HG03066 (cell line): ENCODE results near the gene GJD4.
A peak's percentile ranks its signal among the peaks of the same experiment; 100 is the strongest.

Experiments
- ATAC-seq: cut with Tn5 transposase; IDR thresholded peaks from one replicate; pipeline ENCODE4 v1.9.1; 2021; ENCODE audit warnings: low read depth; ENCODE audit not compliant: unreplicated experiment

GJD4 gene

DNA sequence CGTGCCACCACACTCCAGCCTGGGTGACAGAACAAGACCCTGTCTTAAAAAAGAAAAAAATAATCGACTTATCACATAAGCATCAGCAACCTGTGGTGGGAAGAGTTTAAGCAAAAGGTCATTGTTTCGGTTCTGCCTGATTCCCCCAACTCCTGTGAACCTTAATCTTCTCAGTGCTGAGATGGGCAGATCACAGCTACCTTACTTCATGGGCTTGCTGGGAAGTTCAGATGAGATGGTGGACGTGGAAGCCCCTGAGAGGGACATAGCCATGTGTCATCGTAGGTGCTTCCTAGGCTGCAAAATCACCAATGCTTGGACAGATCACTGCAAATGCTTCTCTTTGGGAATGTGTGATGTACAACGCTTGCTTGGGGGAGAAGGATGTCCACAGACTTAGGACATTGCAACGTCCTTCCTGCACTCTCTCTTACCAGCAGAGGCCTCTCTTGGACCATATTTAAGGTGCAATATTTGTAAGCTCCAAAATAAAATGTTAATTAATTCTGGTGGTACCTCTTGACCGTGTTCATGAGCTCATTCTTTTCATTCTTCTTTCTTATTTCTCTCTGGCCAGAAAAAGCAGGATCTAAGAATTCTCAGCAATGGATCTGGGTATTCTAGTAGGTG lies 8.6 kb downstream of the GJD4 start:
- ATAC-seq, result no peak

GRCh38 chr10:35614312-35614711 lies 9.2 kb downstream of the GJD4 start:
- ATAC-seq, result no peak

- ATAC-seq, result no peak
These were observed 21.9 kb downstream of the GJD4 start for GRCh38 chr10:35626971-35627507.

DNA sequence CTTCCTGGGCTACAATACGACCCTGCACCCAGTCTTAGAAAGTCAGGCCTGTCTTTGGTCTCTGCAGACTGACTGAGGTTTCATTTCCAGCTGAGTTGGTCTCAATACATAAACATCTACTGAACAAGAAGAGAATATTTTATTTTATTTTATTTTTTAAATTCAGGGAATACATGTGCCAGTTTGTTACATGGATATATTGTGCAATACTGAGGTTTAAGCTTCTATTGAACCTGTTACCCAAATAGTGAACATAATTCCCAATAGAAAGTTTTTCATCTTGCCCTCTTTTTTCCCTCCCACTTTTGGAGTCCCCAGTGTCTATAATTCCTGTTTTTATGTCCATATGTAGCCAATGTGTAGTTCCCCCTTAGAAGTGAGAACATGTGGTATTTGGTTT lies 26.3 kb downstream of the GJD4 start:
- no peak for ATAC-seq

DNA sequence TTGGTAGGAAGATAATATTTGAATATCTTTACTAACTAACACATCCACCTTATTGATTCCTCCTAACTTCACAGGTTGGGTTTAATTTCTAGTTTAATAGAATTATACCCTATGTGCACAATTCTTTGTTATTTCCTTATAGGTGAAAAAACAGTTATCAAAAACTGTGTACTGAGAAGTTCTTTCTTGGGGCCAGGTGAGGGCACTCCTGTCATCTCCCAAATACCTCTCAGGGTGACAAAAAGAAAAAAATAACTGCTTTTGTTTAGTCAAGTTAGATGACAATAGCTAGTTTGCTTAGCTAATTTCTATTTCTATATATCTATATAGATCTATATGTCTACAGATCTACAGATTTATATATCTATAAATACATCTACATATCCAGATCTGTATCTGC lies 26.9 kb downstream of the GJD4 start:
- no peak for ATAC-seq

DNA sequence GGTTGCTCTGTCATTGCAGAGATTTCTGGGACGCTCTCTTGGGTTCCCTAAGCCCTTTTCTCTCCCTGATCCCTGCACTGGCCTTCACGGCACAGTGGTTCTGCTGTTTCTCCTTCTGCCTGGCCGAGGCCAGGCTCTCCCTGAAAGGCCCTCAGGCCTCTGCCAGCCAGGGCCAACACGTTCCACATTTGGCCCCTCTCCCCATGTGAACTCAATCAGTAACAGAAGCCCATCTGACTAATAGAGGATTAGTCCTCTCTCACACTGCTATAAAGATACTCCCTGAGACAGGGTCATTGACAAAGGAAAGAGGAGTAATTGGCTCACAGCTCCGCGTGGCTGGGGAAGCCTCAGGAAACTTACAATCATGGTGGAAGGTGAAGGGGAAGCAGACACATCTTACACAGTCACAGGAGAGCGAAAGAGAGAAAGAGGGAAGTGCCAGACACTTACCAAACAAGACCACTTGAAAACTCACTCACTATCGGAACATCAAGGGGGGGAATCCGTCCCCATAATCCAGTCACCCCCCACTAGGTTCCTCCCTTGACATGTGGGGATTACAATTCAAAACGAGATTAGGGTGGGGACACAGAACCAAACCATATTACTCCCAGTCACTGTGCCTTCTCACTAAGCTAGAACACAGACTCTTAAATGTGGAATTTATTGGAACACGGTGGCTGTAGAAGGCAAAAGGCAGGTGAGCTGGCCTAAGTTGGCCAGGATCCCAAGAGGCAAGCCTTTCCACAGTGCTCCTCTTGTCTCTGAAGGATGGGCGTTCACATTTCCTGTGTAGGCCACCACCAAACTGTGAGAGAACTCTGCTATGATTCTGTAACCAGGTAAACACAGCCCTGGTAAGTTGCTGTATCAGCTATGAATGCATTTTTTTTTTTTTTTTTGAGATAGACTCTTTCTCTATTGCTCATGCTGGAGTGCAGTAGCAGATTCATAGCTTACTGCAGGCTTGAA lies 28.2 kb downstream of the GJD4 start:
- no peak for ATAC-seq

GRCh38 chr10:35635576-35635975 lies 30.4 kb downstream of the GJD4 start:
- no peak for ATAC-seq

DNA sequence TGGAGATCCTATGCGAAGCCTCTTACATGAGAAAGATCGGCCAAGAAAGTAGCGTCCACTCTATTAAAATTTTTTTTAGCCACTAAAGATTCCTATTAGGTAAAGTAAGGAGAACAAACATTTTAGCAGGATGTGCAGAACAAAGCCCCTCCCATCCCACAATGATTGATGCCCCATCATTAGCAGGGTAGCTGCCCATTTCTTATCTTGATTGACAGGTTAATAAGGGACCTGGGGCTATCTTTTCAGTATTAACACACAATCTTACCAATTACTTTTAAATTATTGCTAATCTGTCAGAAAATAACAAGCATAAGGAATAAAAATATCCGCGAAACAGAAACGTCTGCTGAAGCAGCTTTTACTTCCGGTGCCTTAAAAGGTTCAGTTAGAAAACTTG lies 31.8 kb downstream of the GJD4 start:
- ATAC-seq, result no peak

- ATAC-seq, result no peak
These were observed 32.3 kb downstream of the GJD4 start for GRCh38 chr10:35637462-35637861.

DNA sequence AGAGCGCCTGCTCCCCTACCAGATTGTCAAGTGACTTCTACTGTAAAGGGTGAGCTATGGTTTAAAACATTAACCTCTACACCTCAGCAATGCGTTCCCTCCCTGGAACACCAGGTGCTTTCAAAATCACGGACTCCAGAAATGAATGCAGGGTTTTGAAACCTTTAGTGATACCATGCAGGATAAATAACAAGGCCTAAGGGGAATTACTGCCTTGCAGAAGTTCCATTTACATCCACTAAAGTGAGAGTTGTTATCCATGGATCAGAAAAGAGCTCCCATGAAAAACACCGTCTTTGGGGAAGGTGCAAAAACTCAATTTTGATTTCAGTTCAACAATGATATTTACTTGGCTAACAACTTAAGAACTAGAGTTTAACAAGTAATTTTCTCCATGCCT lies 33.0 kb downstream of the GJD4 start:
- ATAC-seq, result no peak

GRCh38 chr10:35639021-35639727 lies 34.0 kb downstream of the GJD4 start:
- ATAC-seq, result no peak

DNA sequence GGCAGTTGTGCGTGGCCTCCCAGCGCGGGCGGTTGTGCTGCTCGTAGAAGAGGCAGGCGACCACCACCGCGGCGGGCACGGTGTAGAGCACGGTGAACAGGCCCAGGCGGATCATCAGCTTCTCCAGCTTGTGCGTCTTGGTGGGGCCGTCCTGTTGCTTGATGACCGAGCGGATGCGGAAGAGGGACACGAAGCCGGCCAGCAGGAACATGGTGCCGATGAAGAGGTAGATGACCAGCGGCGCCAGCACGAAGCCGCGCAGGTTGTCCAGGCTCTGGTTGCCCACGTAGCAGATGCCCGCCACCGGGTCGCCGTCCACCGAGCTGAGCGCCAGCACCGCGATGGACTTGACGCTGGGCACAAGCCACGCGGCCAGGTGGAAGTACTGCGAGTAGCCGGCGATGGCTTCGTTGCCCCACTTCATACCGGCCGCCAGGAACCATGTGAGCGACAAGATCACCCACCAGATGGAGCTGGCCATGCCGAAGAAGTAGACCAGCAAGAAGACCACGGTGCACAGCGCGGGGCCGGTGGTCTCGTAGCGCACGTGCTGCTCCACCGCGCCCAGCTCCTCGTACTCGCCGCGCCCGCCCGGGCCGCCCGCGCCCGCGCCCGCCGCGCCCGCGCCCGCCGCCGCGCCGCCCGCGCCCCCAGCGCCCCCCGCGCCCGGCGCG lies 34.7 kb downstream of the GJD4 start:
- no peak for ATAC-seq

DNA sequence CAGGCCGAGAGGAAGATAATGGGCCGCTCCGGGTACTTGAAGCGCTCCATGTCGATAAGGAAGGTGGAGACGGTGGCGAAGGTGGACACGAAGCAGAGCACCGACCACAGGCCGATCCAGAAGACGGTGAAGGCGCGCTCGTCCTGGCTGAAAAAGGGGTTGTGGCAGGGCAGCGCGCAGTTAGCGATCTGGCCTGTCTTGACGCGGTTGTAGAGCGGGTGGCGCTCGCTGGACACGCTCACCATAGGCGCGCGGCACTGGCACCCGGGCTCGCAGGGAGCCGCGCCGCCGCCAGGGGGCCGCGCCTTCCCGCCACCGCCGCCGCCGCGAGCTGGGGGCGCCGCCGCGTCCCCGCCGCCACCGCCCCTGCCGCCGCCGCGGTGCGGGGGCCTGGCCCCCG lies 35.3 kb downstream of the GJD4 start:
- no peak for ATAC-seq

GRCh38 chr10:35640951-35641675 lies 36.0 kb downstream of the GJD4 start:
- no peak for ATAC-seq

- ATAC-seq, result peak; percentile 17
These were observed 36.5 kb downstream of the GJD4 start for GRCh38 chr10:35641676-35642034.

GRCh38 chr10:35642035-35642792 lies 37.1 kb downstream of the GJD4 start, which contains the start of gene FZD8:
Gene FZD8, minus strand, starts transcription at chr10:35642296. Its CDS starts 867 bp downstream, at chr10:35641429.
- ATAC-seq, result peak; percentile 84

- no peak for ATAC-seq
These were observed 37.6 kb downstream of the GJD4 start for GRCh38 chr10:35642793-35643114.

GRCh38 chr10:35643151-35644049 lies 38.3 kb downstream of the GJD4 start:
- ATAC-seq, result no peak
